Neural progenitor cell (in vitro differentiated cells): ENCODE data around the gene GNAT3. TPM values are rescaled to one million over a fixed set of nuclear protein-coding genes. Genes with fewer than 3 reads are reported as not detected.

Experiments
- DNase-seq: peaks from one replicate; pipeline ENCODE4 v3.0.0-alpha.2; 2016; ENCODE audit warnings: low spot score
- H2AFZ ChIP-seq: fragments of 200-600 bp; sonication (generic); replicated peaks from 2 replicates; pipeline ENCODE4 v1.6.1; 2016; ENCODE audit warnings: antibody characterized with exemption
- H3F3A ChIP-seq: fragments of 200-600 bp; sonication (generic); 2 replicates; pipeline ENCODE4 v1.6.1; 2016; ENCODE audit warnings: antibody characterized with exemption, low read depth
- H3K27ac ChIP-seq: fragments of 200-600 bp; sonication (generic); 2 replicates; pipeline ENCODE4 v1.5.1; 2016; ENCODE audit warnings: mild to moderate bottlenecking
- H3K27me3 ChIP-seq: fragments of 200-600 bp; sonication (generic); 2 replicates; pipeline ENCODE4 v1.6.1; 2016; ENCODE audit warnings: mild to moderate bottlenecking, moderate library complexity
- H3K36me3 ChIP-seq: fragments of 200-600 bp; sonication (generic); 2 replicates; pipeline ENCODE4 v1.5.1; 2016
- H3K4me1 ChIP-seq: fragments of 200-600 bp; sonication (generic); 2 replicates; pipeline ENCODE4 v1.6.1; 2016; ENCODE audit warnings: mixed run types
- H3K4me2 ChIP-seq: fragments of 200-600 bp; sonication (generic); 2 replicates; pipeline ENCODE4 v1.6.1; 2016
- H3K4me3 ChIP-seq: fragments of 200-600 bp; sonication (generic); 2 replicates; pipeline ENCODE4 v1.5.1; 2016
- H3K79me2 ChIP-seq: fragments of 200-600 bp; sonication (generic); 2 replicates; pipeline ENCODE4 v1.6.1; 2016; ENCODE audit warnings: low read depth
- H3K9ac ChIP-seq: fragments of 200-600 bp; sonication (generic); 2 replicates; pipeline ENCODE4 v1.6.1; 2016
- H3K9me3 ChIP-seq: fragments of 200-600 bp; sonication (generic); 2 replicates; pipeline ENCODE4 v1.5.1; 2016; ENCODE audit warnings: low read depth
- H4K20me1 ChIP-seq: fragments of 200-600 bp; sonication (generic); 2 replicates; pipeline ENCODE4 v1.6.1; 2016; ENCODE audit warnings: low read depth
- H3K27ac Mint-ChIP-seq: 3 replicates; pipeline ENCODE4 v1.8.0; 2021; ENCODE audit warnings: mixed read lengths
- H3K27me3 Mint-ChIP-seq: 2 replicates; pipeline ENCODE4 v1.8.0; 2022; ENCODE audit warnings: low read depth, mild to moderate bottlenecking, inconsistent platforms, moderate library complexity, mixed read lengths; ENCODE audit not compliant: insufficient read depth
- H3K36me3 Mint-ChIP-seq: 3 replicates; pipeline ENCODE4 v1.8.0; 2021; ENCODE audit warnings: mixed read lengths
- H3K4me1 Mint-ChIP-seq: 3 replicates; pipeline ENCODE4 v1.8.0; 2021; ENCODE audit warnings: mixed read lengths
- H3K4me3 Mint-ChIP-seq: 3 replicates; pipeline ENCODE4 v1.8.0; 2021; ENCODE audit warnings: mild to moderate bottlenecking, moderate library complexity, mixed read lengths
- H3K9me3 Mint-ChIP-seq: 3 replicates; pipeline ENCODE4 v1.8.0; 2020; ENCODE audit warnings: mixed read lengths
- CTCF ChIP-seq: fragments of 200-600 bp; sonication (generic); IDR thresholded peaks from 2 replicates; pipeline ENCODE4 v1.5.1; 2017; ENCODE audit warnings: antibody characterized with exemption, mild to moderate bottlenecking
- EZH2 ChIP-seq: fragments of 200-600 bp; sonication (generic); IDR thresholded peaks from 2 replicates; pipeline ENCODE4 v1.6.1; 2017; ENCODE audit warnings: antibody characterized with exemption, mild to moderate bottlenecking, moderate library complexity
- EZH2phosphoT487 ChIP-seq: fragments of 200-600 bp; sonication (generic); IDR thresholded peaks from 2 replicates; pipeline ENCODE4 v1.6.1; 2017; ENCODE audit warnings: antibody characterized with exemption
- total RNA-seq: library from RNA; depleted of rRNA; stranded (reverse); fragments of >200 nt; gene quantifications from 2 replicates; pipeline ENCODE4 v1.2.3, GENCODE V29; 2015; ENCODE audit warnings: low replicate concordance

The GNAT3 gene
- total RNA-seq, 1 donor from 2014 or later = not detected

DNA sequence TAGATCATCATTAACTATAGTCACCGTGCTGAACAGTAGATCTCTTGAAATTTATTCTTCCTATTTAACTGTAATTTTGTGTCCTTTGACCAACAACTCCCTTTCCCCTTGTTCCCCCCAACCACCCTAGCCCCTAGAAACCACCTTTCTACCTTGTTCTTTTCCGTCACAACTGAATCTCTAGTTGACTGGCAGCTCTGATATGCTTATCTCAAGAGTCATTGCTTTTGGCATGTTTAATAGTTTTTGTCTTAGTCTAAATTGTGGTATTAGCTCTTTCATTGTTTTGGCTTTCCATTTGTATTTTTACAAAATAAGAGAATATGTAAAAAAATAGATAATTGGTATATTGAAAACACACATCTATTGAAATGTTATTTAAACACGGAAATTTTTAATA, 1.8 kb downstream of the GNAT3 start:
- TF ChIP-seq CTCF (no peak), EZH2phosphoT487 (no peak), EZH2 (no peak)
- H3K27ac Mint-ChIP-seq = no peak overlapping the region

DNA sequence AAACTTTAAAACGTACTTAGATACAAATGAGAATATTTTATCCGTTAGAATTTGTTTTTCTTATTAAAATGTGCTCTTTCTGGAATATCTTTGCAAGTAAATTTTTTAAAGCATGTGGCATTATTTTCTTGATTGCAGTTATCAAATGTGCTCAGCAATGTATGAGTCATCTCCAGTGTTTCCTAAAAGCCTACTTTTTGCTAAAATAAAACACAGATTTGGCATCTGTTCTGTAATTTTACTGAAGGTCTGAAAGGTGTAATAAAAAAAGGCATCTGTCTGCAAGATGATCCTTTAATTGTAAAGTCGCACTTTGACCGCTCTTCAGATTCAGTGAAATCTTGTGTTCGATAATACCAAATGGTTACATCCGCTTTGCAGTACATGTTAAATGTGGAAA, 3.4 kb downstream of the GNAT3 start:
- H3K27ac Mint-ChIP-seq = no peak overlapping the region
- Histone ChIP-seq H3K27me3 (no peaks in the 10 kb centered on the region), H3K4me1 (no peaks in the 10 kb centered on the region), H3K4me2 (no peak overlapping the region), H3F3A (no peaks in the 10 kb centered on the region), H3K9ac (no peak overlapping the region), H3K27ac (no peak overlapping the region), H3K4me3 (no peak overlapping the region), H3K36me3 (no peaks in the 10 kb centered on the region), H4K20me1 (no peaks in the 10 kb centered on the region), H3K9me3 (no peaks in the 10 kb centered on the region), H3K79me2 (no peaks in the 10 kb centered on the region), H2AFZ (no peak overlapping the region)
- H3K9me3 Mint-ChIP-seq = no peaks in the 10 kb centered on the region
- TF ChIP-seq CTCF (no peak), EZH2phosphoT487 (no peak), EZH2 (no peak)
- no peak overlapping the region for H3K4me3 Mint-ChIP-seq
- no peaks in the 10 kb centered on the region for H3K36me3 Mint-ChIP-seq
- peaks cover 2% of the 10 kb centered on the region for H3K27me3 Mint-ChIP-seq
- no peaks in the 10 kb centered on the region for H3K4me1 Mint-ChIP-seq
- no peak for DNase-seq

More for the DNA sequence above, 1.8 kb downstream of the GNAT3 start:
- H3K4me2 ChIP-seq = no peak overlapping the region
- no peaks in the 10 kb centered on the region for H3K27me3 ChIP-seq
- H3K9ac ChIP-seq = no peak overlapping the region
- Mint-ChIP-seq H3K36me3 (no peaks in the 10 kb centered on the region), H3K4me3 (no peak overlapping the region), H3K27me3 (peaks cover 2% of the 10 kb centered on the region), H3K4me1 (no peaks in the 10 kb centered on the region), H3K9me3 (no peaks in the 10 kb centered on the region)
- no peak overlapping the region for H2AFZ ChIP-seq
- H3K9me3 ChIP-seq = no peaks in the 10 kb centered on the region
- no peak overlapping the region for H3K4me3 ChIP-seq
- no peaks in the 10 kb centered on the region for H3K4me1 ChIP-seq
- DNase-seq = no peak
- H4K20me1 ChIP-seq = no peaks in the 10 kb centered on the region
- H3K36me3 ChIP-seq = no peaks in the 10 kb centered on the region
- H3F3A ChIP-seq = no peaks in the 10 kb centered on the region
- H3K79me2 ChIP-seq = no peaks in the 10 kb centered on the region
- no peak overlapping the region for H3K27ac ChIP-seq

GRCh38 chr7:80505900-80506500, 5.9 kb downstream of the GNAT3 start:
- Histone ChIP-seq H3K36me3 (no peaks in the 10 kb centered on the region), H3K9ac (no peak overlapping the region), H3K9me3 (no peaks in the 10 kb centered on the region), H3F3A (no peaks in the 10 kb centered on the region), H3K4me2 (no peak overlapping the region), H4K20me1 (no peaks in the 10 kb centered on the region), H3K4me3 (no peak overlapping the region), H3K27me3 (no peaks in the 10 kb centered on the region), H3K4me1 (no peaks in the 10 kb centered on the region), H3K79me2 (no peaks in the 10 kb centered on the region), H2AFZ (no peak overlapping the region), H3K27ac (no peak overlapping the region)
- DNase-seq = no peak
- Mint-ChIP-seq H3K4me3 (no peak overlapping the region), H3K27ac (no peak overlapping the region), H3K27me3 (no peaks in the 10 kb centered on the region), H3K9me3 (no peaks in the 10 kb centered on the region), H3K36me3 (no peaks in the 10 kb centered on the region), H3K4me1 (no peaks in the 10 kb centered on the region)
- TF ChIP-seq EZH2 = no peak
- no peak for TF ChIP-seq CTCF
- no peak for TF ChIP-seq EZH2phosphoT487
